GM23248 (cell line): Measurements from ENCODE around the gene ZC3H15. TPM values are rescaled to one million over a fixed set of nuclear protein-coding genes. Genes with fewer than 3 reads are reported as not detected.

ENCODE experiments used
- DNase-seq: peaks from one replicate; pipeline ENCODE4 v3.0.0-alpha.2; 2015
- H2AFZ ChIP-seq: fragments of 200-600 bp; sonication (generic); 2 replicates; pipeline ENCODE4 v1.6.1; 2016; ENCODE audit warnings: antibody characterized with exemption
- H3F3A ChIP-seq: fragments of 200-600 bp; sonication (generic); 2 replicates; pipeline ENCODE4 v1.6.1; 2016; ENCODE audit warnings: mild to moderate bottlenecking, antibody characterized with exemption, mixed run types; ENCODE audit not compliant: insufficient read depth
- H3K27ac ChIP-seq: fragments of 200-600 bp; sonication (generic); 2 replicates; pipeline ENCODE4 v1.5.1; 2016; ENCODE audit warnings: mild to moderate bottlenecking
- H3K27me3 ChIP-seq: fragments of 200-600 bp; sonication (generic); replicated peaks from 2 replicates; pipeline ENCODE4 v1.6.1; 2016; ENCODE audit warnings: mild to moderate bottlenecking; ENCODE audit not compliant: insufficient read depth
- H3K36me3 ChIP-seq: fragments of 200-600 bp; sonication (generic); 2 replicates; pipeline ENCODE4 v1.6.1; 2016; ENCODE audit warnings: low read depth, mild to moderate bottlenecking
- H3K4me1 ChIP-seq: fragments of 200-600 bp; sonication (generic); 2 replicates; pipeline ENCODE4 v1.6.1; 2016; ENCODE audit warnings: mild to moderate bottlenecking; ENCODE audit not compliant: insufficient read depth
- H3K4me2 ChIP-seq: fragments of 200-600 bp; sonication (generic); one replicate; pipeline ENCODE4 v1.6.1; 2016; ENCODE audit warnings: mild to moderate bottlenecking; ENCODE audit not compliant: unreplicated experiment
- H3K4me3 ChIP-seq: fragments of 200-600 bp; sonication (generic); 2 replicates; pipeline ENCODE4 v1.5.1; 2016; ENCODE audit warnings: mild to moderate bottlenecking
- H3K79me2 ChIP-seq: fragments of 200-600 bp; sonication (generic); 2 replicates; pipeline ENCODE4 v1.6.1; 2016; ENCODE audit warnings: mild to moderate bottlenecking; ENCODE audit not compliant: insufficient read depth
- H3K9ac ChIP-seq: fragments of 200-600 bp; sonication (generic); 2 replicates; pipeline ENCODE4 v1.6.1; 2016; ENCODE audit warnings: mild to moderate bottlenecking
- H3K9me2 ChIP-seq: fragments of 200-600 bp; sonication (generic); 2 replicates; pipeline ENCODE4 v1.6.1; 2016; ENCODE audit warnings: mixed run types, mild to moderate bottlenecking, moderate library complexity; ENCODE audit not compliant: insufficient read depth
- H3K9me3 ChIP-seq: fragments of 200-600 bp; sonication (generic); one replicate; pipeline ENCODE4 v1.6.1; 2017; ENCODE audit warnings: low read depth
- H4K20me1 ChIP-seq: fragments of 200-600 bp; sonication (generic); 2 replicates; pipeline ENCODE4 v1.6.0; 2016; ENCODE audit not compliant: insufficient read depth
- EZH2 ChIP-seq: fragments of 200-600 bp; sonication (generic); IDR thresholded peaks from 2 replicates; pipeline ENCODE4 v1.6.1; 2018; ENCODE audit warnings: antibody characterized with exemption, mild to moderate bottlenecking; ENCODE audit not compliant: insufficient read depth, poor library complexity, severe bottlenecking
- EZH2phosphoT487 ChIP-seq: fragments of 200-600 bp; sonication (generic); IDR thresholded peaks from 2 replicates; pipeline ENCODE4 v1.6.1; 2018; ENCODE audit warnings: antibody characterized with exemption, moderate library complexity, mild to moderate bottlenecking, low read depth; ENCODE audit not compliant: insufficient read depth
- WGBS, 2 experiments: methylation state at CpG; one replicate each; pipeline ENCODE4 v1.1.6; 2015 to 2017; ENCODE audit warnings: low lambda C conversion rate in 2 of 2, low coverage in 1 of 2; ENCODE audit errors: missing lambda C conversion rate in 2 of 2; 5-methylcytosine and 5-hydroxymethylcytosine counted together
- in situ Hi-C: fragments of 300-500 bp; cut with MboI; formaldehyde crosslinking; loops from 2 replicates; pipeline ENCODE4 v1.15.0; 2020
- polyA plus RNA-seq: library from polyadenylated mRNA; unstranded; fragments of >200 nt; fragmentation: Nextera tagmentation; extraction: Ambion mirVana; gene quantifications from 2 replicates; pipeline ENCODE4 v1.2.1, GENCODE V29; 2016
- total RNA-seq: library from RNA; depleted of rRNA; stranded (reverse); fragments of >200 nt; shearing (Covaris generic); gene quantifications from 2 replicates; pipeline ENCODE4 v1.2.3, GENCODE V29; 2014

ZC3H15 gene
- total and polyA plus RNA-seq, 2 experiments from 2014 or later = 43.8 to 88.7 TPM

- Histone ChIP-seq H3K27me3 (no peaks in the 10 kb centered on the region), H3K9me2 (no peaks in the 10 kb centered on the region), H3K9me3 (no peaks in the 10 kb centered on the region), H2AFZ (no peak overlapping the region), H3K4me2 (no peak overlapping the region), H3K9ac (no peak overlapping the region), H3K4me3 (no peak overlapping the region), H3K27ac (no peak overlapping the region), H3F3A (no peaks in the 10 kb centered on the region), H4K20me1 (no peaks in the 10 kb centered on the region), H3K4me1 (no peaks in the 10 kb centered on the region), H3K79me2 (no peaks in the 10 kb centered on the region), H3K36me3 (no peaks in the 10 kb centered on the region)
- TF ChIP-seq EZH2phosphoT487 (no peak), EZH2 (no peak)
- DNase-seq = no peak
- 95% methylated on average over 3 of the region's 3 CpGs for WGBS, 2 experiments
- in situ Hi-C loops = no loop called here
Observed at GRCh38 chr2:186477790-186478189, 8.3 kb upstream of the ZC3H15 start.

GRCh38 chr2:186480991-186481390 lies 5.1 kb upstream of the ZC3H15 start:
- H3K27ac ChIP-seq = no peak overlapping the region
- H3K36me3 ChIP-seq = no peaks in the 10 kb centered on the region
- no peaks in the 10 kb centered on the region for H3K9me3 ChIP-seq
- peaks cover 16% of the 10 kb centered on the region for H3K79me2 ChIP-seq
- 0 out of 2 replicates have a peak, but pooled peaks cover 4% of the 10 kb centered on the region for H3K4me1 ChIP-seq
- 92 to 96% methylated on average over 1 of the region's 1 CpG for WGBS, 2 experiments
- H3K4me2 ChIP-seq = no peak overlapping the region
- H2AFZ ChIP-seq = no peak overlapping the region
- no peak overlapping the region for H3K9ac ChIP-seq
- H3K27me3 ChIP-seq = no peaks in the 10 kb centered on the region
- no peak overlapping the region for H3K4me3 ChIP-seq
- no peaks in the 10 kb centered on the region for H4K20me1 ChIP-seq
- no peak for DNase-seq
- H3K9me2 ChIP-seq = no peaks in the 10 kb centered on the region
- no peaks in the 10 kb centered on the region for H3F3A ChIP-seq
- in situ Hi-C loops = no loop called here
- TF ChIP-seq EZH2 (no peak), EZH2phosphoT487 (no peak)

- in situ Hi-C loops = no loop called here
- Histone ChIP-seq H4K20me1 (peaks cover 5% of the 10 kb centered on the region; the same call in 1 of the 2 replicates), H3K9me3 (no peaks in the 10 kb centered on the region), H3K4me3 (no peak overlapping the region), H3F3A (no peaks in the 10 kb centered on the region), H3K36me3 (no peaks in the 10 kb centered on the region), H3K4me2 (no peak overlapping the region), H2AFZ (peak overlapping the region; percentile 93; the same call in 1 of the 2 replicates), H3K9me2 (no peaks in the 10 kb centered on the region), H3K27ac (no peak overlapping the region), H3K79me2 (peaks cover 48% of the 10 kb centered on the region), H3K4me1 (peaks cover 17% of the 10 kb centered on the region), H3K9ac (no peak overlapping the region), H3K27me3 (no peaks in the 10 kb centered on the region)
- 87 to 91% methylated on average over 6 of the region's 6 CpGs for WGBS, 2 experiments
- TF ChIP-seq EZH2 (no peak), EZH2phosphoT487 (no peak)
- no peak for DNase-seq
Observed at GRCh38 chr2:186484062-186484735, 1.9 kb upstream of the ZC3H15 start.

GRCh38 chr2:186485576-186485870 lies 537 bp upstream of the ZC3H15 start:
- Histone ChIP-seq H3K4me3 (peak overlapping the region; percentile 97), H3K9ac (peak overlapping the region; percentile 95), H3K27ac (peak overlapping the region; percentile 97), H3K27me3 (no peaks in the 10 kb centered on the region), H3K9me3 (no peaks in the 10 kb centered on the region), H3K4me2 (peak overlapping the region; percentile 97), H3K4me1 (peaks cover 17% of the 10 kb centered on the region), H3K9me2 (no peaks in the 10 kb centered on the region), H3F3A (no peaks in the 10 kb centered on the region), H3K79me2 (peaks cover 61% of the 10 kb centered on the region), H2AFZ (peak overlapping the region; percentile 93), H3K36me3 (no peaks in the 10 kb centered on the region), H4K20me1 (peaks cover 16% of the 10 kb centered on the region)
- WGBS, 2 experiments = 3% methylated on average over 10 of the region's 10 CpGs
- TF ChIP-seq EZH2 = no peak
- no peak for TF ChIP-seq EZH2phosphoT487
- in situ Hi-C loops = no loop called here
- DNase-seq = no peak
